ENCODE measurements around the gene AFAP1.
"Not testable (repeated sequence)": the region's sequence is repeated elsewhere in the genome, so short reads cannot be mapped to it uniquely, and the experiment has no call there.

The AFAP1 gene

GRCh38 chr4:7955393-7955792 lies 15.7 kb upstream of the AFAP1 start:
- Histone ChIP-seq H3K4me3 (ENCODE audit: insufficient read length, low read depth) (no peak overlapping the region), H3K9me3 (ENCODE audit: insufficient read depth, low read length) (0 out of 2 replicates have a peak, but pooled peaks cover 7% of the 10 kb centered on the region), H3K9ac (ENCODE audit: insufficient read length, low read depth) (no peak overlapping the region), H3K4me1 (ENCODE audit: insufficient read depth, insufficient read length) (peaks cover 17% of the 10 kb centered on the region), H3K27me3 (ENCODE audit: insufficient read depth, insufficient read length) (no peaks in the 10 kb centered on the region), H3K36me3 (ENCODE audit: insufficient read depth, insufficient read length, low read length) (no peaks in the 10 kb centered on the region)
- TF ChIP-seq SUZ12 (IDR thresholded peaks at IDR 0.05; ENCODE audit: extremely low read depth, insufficient read depth, insufficient read length): no peak
- DNase-seq (ENCODE audit: low read depth, low spot score): no peak

DNA sequence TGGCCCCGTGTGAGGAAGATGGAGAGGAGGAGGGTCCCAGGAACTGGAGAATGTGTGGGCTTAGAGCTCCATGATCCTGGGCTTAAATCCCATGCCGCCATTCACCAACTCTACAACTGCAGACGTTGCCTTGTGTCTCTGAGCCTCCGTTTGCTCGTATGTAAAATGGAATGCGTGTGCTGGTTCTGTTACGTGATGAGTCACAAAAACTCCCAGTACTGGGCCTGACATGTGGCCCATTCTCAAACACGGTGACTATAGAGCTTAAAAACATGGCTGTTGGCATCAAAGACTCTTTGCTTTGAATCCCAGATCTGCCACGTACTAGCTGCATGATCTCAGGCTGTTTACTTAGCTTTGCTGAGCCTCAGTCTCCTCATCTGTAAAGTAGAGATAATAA lies 13.0 kb upstream of the AFAP1 start:
- TF ChIP-seq YY1 (IDR thresholded peaks at IDR 0.05; ENCODE audit: insufficient read depth, insufficient read length): no peak
- no peak for TF ChIP-seq SUZ12 (IDR thresholded peaks at IDR 0.05; ENCODE audit: extremely low read depth, insufficient read depth, insufficient read length)
- TF ChIP-seq ZNF274 (IDR thresholded peaks at IDR 0.05; ENCODE audit: low read depth, low read length): no peak
- Histone ChIP-seq H3K4me3 (ENCODE audit: insufficient read length, low read depth) (no peak overlapping the region), H3K4me1 (ENCODE audit: insufficient read depth, insufficient read length) (peaks cover 6% of the 10 kb centered on the region), H3K27me3 (ENCODE audit: insufficient read depth, insufficient read length) (no peaks in the 10 kb centered on the region), H3K36me3 (ENCODE audit: insufficient read depth, insufficient read length, low read length) (no peaks in the 10 kb centered on the region), H3K9me3 (ENCODE audit: insufficient read depth, low read length) (0 out of 2 replicates have a peak, but pooled peaks cover 7% of the 10 kb centered on the region), H3K9ac (ENCODE audit: insufficient read length, low read depth) (no peak overlapping the region)
- no peak for DNase-seq (ENCODE audit: low read depth, low spot score)

DNA sequence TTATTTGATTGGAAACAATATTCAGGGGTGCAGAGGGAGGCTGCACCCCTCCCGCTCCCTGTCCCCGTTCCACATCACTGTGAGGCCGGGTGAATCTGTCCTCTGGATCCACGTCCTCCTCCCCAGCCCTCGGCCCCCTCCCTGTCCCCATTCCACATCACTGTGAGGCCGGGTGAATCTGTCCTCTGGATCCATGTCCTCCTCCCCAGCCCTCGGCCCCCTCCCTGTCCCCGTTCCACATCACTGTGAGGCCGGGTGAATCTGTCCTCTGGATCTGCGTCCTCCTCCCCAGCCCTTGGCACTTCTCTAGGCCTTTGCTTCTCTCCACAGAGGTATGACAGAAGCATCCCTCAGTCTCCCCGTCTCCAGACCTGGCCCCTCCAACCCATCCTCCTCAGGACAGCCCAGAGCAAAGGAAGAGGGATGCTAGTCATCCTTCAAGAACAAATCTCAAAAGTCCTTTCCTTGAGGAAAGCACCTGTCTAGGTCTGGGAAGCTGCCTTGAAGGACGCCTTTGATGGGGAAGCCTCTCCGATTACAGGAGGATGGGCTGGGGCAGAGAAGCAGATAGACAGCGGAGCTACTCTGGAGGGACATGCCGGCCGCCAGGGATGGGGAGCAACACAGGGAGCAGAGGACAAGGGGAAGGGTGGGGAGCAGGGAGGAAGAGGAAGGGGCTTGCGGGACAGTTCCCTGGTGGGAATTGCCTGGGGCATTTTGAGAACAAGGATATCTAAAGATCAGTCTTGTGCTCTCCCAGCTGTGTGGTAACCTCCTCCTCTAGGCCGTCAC lies 10.8 kb upstream of the AFAP1 start:
- H3K9ac ChIP-seq (ENCODE audit: insufficient read length, low read depth): no peak overlapping the region
- peaks cover 3% of the 10 kb centered on the region for H3K4me1 ChIP-seq (ENCODE audit: insufficient read depth, insufficient read length)
- 0 out of 2 replicates have a peak, but pooled peaks cover 7% of the 10 kb centered on the region for H3K9me3 ChIP-seq (ENCODE audit: insufficient read depth, low read length)
- no peaks in the 10 kb centered on the region for H3K27me3 ChIP-seq (ENCODE audit: insufficient read depth, insufficient read length)
- TF ChIP-seq SUZ12 (IDR thresholded peaks at IDR 0.05; ENCODE audit: extremely low read depth, insufficient read depth, insufficient read length) (no peak), YY1 (IDR thresholded peaks at IDR 0.05; ENCODE audit: insufficient read depth, insufficient read length) (no peak), ZNF274 (IDR thresholded peaks at IDR 0.05; ENCODE audit: low read depth, low read length) (no peak)
- no peak overlapping the region for H3K4me3 ChIP-seq (ENCODE audit: insufficient read length, low read depth)
- H3K36me3 ChIP-seq (ENCODE audit: insufficient read depth, insufficient read length, low read length): no peaks in the 10 kb centered on the region
- no peak for DNase-seq (ENCODE audit: low read depth, low spot score)

DNA sequence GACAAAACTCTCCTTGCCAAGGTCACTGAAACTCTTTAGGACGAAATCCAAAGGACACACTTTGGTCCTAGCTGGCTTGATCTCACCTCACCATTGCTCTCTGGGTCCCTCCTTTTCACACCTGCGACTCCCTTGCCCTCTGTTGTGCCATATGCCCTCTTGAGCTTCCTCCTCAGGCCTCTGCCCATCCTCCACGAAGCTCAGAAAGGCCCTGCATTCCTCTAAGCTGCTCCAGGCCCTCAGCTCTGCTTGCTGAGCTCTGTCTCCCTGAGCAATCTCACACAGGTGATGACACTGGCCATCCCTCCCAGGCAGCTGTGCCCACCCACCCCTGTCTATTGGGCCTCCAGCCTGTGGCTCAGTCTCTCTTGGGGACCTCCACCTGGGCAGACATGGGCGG lies 10.1 kb upstream of the AFAP1 start:
- H3K9ac ChIP-seq (ENCODE audit: insufficient read length, low read depth): no peak overlapping the region
- no peaks in the 10 kb centered on the region for H3K27me3 ChIP-seq (ENCODE audit: insufficient read depth, insufficient read length)
- no peak overlapping the region for H3K4me3 ChIP-seq (ENCODE audit: insufficient read length, low read depth)
- no peaks in the 10 kb centered on the region for H3K36me3 ChIP-seq (ENCODE audit: insufficient read depth, insufficient read length, low read length)
- H3K4me1 ChIP-seq (ENCODE audit: insufficient read depth, insufficient read length): peaks cover 3% of the 10 kb centered on the region
- 0 out of 2 replicates have a peak, but pooled peaks cover 7% of the 10 kb centered on the region for H3K9me3 ChIP-seq (ENCODE audit: insufficient read depth, low read length)
- TF ChIP-seq ZNF274 (IDR thresholded peaks at IDR 0.05; ENCODE audit: low read depth, low read length) (no peak), YY1 (IDR thresholded peaks at IDR 0.05; ENCODE audit: insufficient read depth, insufficient read length) (no peak), SUZ12 (IDR thresholded peaks at IDR 0.05; ENCODE audit: extremely low read depth, insufficient read depth, insufficient read length) (no peak)
- DNase-seq (ENCODE audit: low read depth, low spot score): no peak

DNA sequence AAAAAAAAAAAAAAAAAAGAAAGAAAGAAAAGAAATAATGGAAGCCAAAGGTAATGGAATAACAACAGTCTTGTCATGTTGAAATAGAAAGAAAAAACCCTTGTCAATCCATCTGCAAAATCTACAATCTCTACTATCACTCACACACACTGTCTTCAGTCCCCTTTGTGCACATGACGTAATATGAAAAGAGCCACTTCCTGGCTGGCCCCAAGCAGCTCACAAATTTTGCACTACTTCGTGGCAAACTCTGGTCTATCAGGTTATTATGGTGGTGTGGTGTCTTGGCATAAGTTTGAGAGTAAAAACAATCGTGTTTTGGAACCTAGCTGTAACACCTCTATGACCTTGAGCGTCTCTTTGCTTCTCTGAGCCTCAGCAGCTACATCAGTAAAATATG lies 8.3 kb upstream of the AFAP1 start:
- 0 out of 2 replicates have a peak, but pooled peaks cover 7% of the 10 kb centered on the region for H3K9me3 ChIP-seq (ENCODE audit: insufficient read depth, low read length)
- no peak for DNase-seq (ENCODE audit: low read depth, low spot score)
- peaks cover 3% of the 10 kb centered on the region for H3K4me1 ChIP-seq (ENCODE audit: insufficient read depth, insufficient read length)
- H3K36me3 ChIP-seq (ENCODE audit: insufficient read depth, insufficient read length, low read length): no peaks in the 10 kb centered on the region
- H3K27me3 ChIP-seq (ENCODE audit: insufficient read depth, insufficient read length): no peaks in the 10 kb centered on the region
- no peak overlapping the region for H3K4me3 ChIP-seq (ENCODE audit: insufficient read length, low read depth)
- no peak overlapping the region for H3K9ac ChIP-seq (ENCODE audit: insufficient read length, low read depth)
- TF ChIP-seq SUZ12 (IDR thresholded peaks at IDR 0.05; ENCODE audit: extremely low read depth, insufficient read depth, insufficient read length) (no peak), ZNF274 (IDR thresholded peaks at IDR 0.05; ENCODE audit: low read depth, low read length) (no peak), YY1 (IDR thresholded peaks at IDR 0.05; ENCODE audit: insufficient read depth, insufficient read length) (no peak)

GRCh38 chr4:7945709-7946380 lies 6.2 kb upstream of the AFAP1 start:
- H3K9me3 ChIP-seq (ENCODE audit: insufficient read depth, low read length): 0 out of 2 replicates have a peak, but pooled peaks cover under 1% of the 10 kb centered on the region
- H3K9ac ChIP-seq (ENCODE audit: insufficient read length, low read depth): no peak overlapping the region
- no peaks in the 10 kb centered on the region for H3K27me3 ChIP-seq (ENCODE audit: insufficient read depth, insufficient read length)
- TF ChIP-seq SUZ12 (IDR thresholded peaks at IDR 0.05; ENCODE audit: extremely low read depth, insufficient read depth, insufficient read length) (no peak), ZNF274 (IDR thresholded peaks at IDR 0.05; ENCODE audit: low read depth, low read length) (no peak), YY1 (IDR thresholded peaks at IDR 0.05; ENCODE audit: insufficient read depth, insufficient read length) (no peak)
- DNase-seq (ENCODE audit: low read depth, low spot score): no peak
- peaks cover 12% of the 10 kb centered on the region for H3K4me1 ChIP-seq (ENCODE audit: insufficient read depth, insufficient read length)
- H3K4me3 ChIP-seq (ENCODE audit: insufficient read length, low read depth): no peak overlapping the region
- no peaks in the 10 kb centered on the region for H3K36me3 ChIP-seq (ENCODE audit: insufficient read depth, insufficient read length, low read length)

- Histone ChIP-seq H3K36me3 (ENCODE audit: insufficient read depth, insufficient read length, low read length) (no peaks in the 10 kb centered on the region), H3K27me3 (ENCODE audit: insufficient read depth, insufficient read length) (no peaks in the 10 kb centered on the region), H3K9ac (ENCODE audit: insufficient read length, low read depth) (no peak overlapping the region), H3K9me3 (ENCODE audit: insufficient read depth, low read length) (no peaks in the 10 kb centered on the region), H3K4me3 (ENCODE audit: insufficient read length, low read depth) (no peak overlapping the region), H3K4me1 (ENCODE audit: insufficient read depth, insufficient read length) (peaks cover 11% of the 10 kb centered on the region)
- no peak for TF ChIP-seq YY1 (IDR thresholded peaks at IDR 0.05; ENCODE audit: insufficient read depth, insufficient read length)
- no peak for TF ChIP-seq ZNF274 (IDR thresholded peaks at IDR 0.05; ENCODE audit: low read depth, low read length)
- TF ChIP-seq SUZ12 (IDR thresholded peaks at IDR 0.05; ENCODE audit: extremely low read depth, insufficient read depth, insufficient read length): no peak
- no peak for DNase-seq (ENCODE audit: low read depth, low spot score)
These were observed 5.0 kb upstream of the AFAP1 start for GRCh38 chr4:7944599-7945220.

- not testable (repeated sequence) for H3K4me1 ChIP-seq (ENCODE audit: insufficient read depth, insufficient read length); H3K4me3 ChIP-seq (ENCODE audit: insufficient read length, low read depth); H3K9ac ChIP-seq (ENCODE audit: insufficient read length, low read depth); DNase-seq (ENCODE audit: low read depth, low spot score); H3K9me3 ChIP-seq (ENCODE audit: insufficient read depth, low read length); H3K36me3 ChIP-seq (ENCODE audit: insufficient read depth, insufficient read length, low read length); H3K27me3 ChIP-seq (ENCODE audit: insufficient read depth, insufficient read length)
These were observed 4.0 kb upstream of the AFAP1 start for GRCh38 chr4:7943688-7944087.
